Osteoblast (primary cell): ENCODE measurements around the gene CAP2. TPM values are rescaled to one million over a fixed set of nuclear protein-coding genes. Genes with fewer than 3 reads are reported as not detected.

ENCODE experiments used
- DNase-seq: peaks from one replicate; pipeline ENCODE4 v3.0.0; 2011; ENCODE audit warnings: low spot score, mixed read lengths; ENCODE audit not compliant: insufficient read length; ENCODE audit errors: missing footprints
- H2AFZ ChIP-seq: 2 replicates; pipeline ENCODE4 v1.6.0; 2011; ENCODE audit warnings: mild to moderate bottlenecking, low read length
- H3K27ac ChIP-seq: 2 replicates; pipeline ENCODE4 v1.5.1; 2011; ENCODE audit warnings: mild to moderate bottlenecking, low read depth, low read length, moderate library complexity
- H3K27me3 ChIP-seq: 2 replicates; pipeline ENCODE4 v1.6.0; 2012; ENCODE audit warnings: mild to moderate bottlenecking, control low read depth, inconsistent platforms, low read length, moderate library complexity; ENCODE audit not compliant: insufficient read depth
- H3K36me3 ChIP-seq: 2 replicates; pipeline ENCODE4 v1.5.1; 2011; ENCODE audit warnings: mild to moderate bottlenecking, low read length, control low read depth, moderate library complexity; ENCODE audit not compliant: insufficient read depth
- H3K4me1 ChIP-seq: 2 replicates; pipeline ENCODE4 v1.5.1; 2011; ENCODE audit warnings: mild to moderate bottlenecking, low read length, control low read depth, moderate library complexity; ENCODE audit not compliant: insufficient read depth
- H3K4me2 ChIP-seq: 2 replicates; pipeline ENCODE4 v1.6.0; 2011; ENCODE audit warnings: mild to moderate bottlenecking, low read length; ENCODE audit not compliant: insufficient read depth
- H3K4me3 ChIP-seq: fragments of 200-600 bp; sonication (generic); 3 replicates; pipeline ENCODE4 v1.5.1; 2012; ENCODE audit warnings: mild to moderate bottlenecking, low read length, inconsistent platforms; ENCODE audit not compliant: insufficient read depth
- H3K79me2 ChIP-seq: 2 replicates; pipeline ENCODE4 v1.6.0; 2012; ENCODE audit warnings: mild to moderate bottlenecking, low read length, control low read depth, inconsistent platforms; ENCODE audit not compliant: insufficient read depth
- H3K9me3 ChIP-seq: 2 replicates; pipeline ENCODE4 v1.5.1; 2011; ENCODE audit warnings: low read depth, low read length, control low read depth
- H4K20me1 ChIP-seq: 2 replicates; pipeline ENCODE4 v1.6.0; 2012; ENCODE audit warnings: mild to moderate bottlenecking, low read length, control low read depth; ENCODE audit not compliant: insufficient read depth
- CTCF ChIP-seq: IDR thresholded peaks from 2 replicates; pipeline ENCODE4 v1.5.1; 2011; ENCODE audit warnings: mild to moderate bottlenecking, low read depth, low read length, moderate library complexity; ENCODE audit errors: extremely low read depth
- small RNA-seq: library from RNA; depleted of rRNA; stranded (forward); fragments of <200 nt; gene quantifications from one replicate; pipeline ENCODE3, GENCODE V24; 2012
- total RNA-seq: library from RNA; depleted of rRNA; stranded (reverse); fragments of >200 nt; gene quantifications from 2 replicates; pipeline ENCODE4 v1.2.3, GENCODE V29; 2012

The CAP2 gene
- total RNA-seq, 1 donor = 12.3 TPM

- Histone ChIP-seq H3K79me2 (peaks cover 17% of the 10 kb centered on the region), H3K27me3 (no peaks in the 10 kb centered on the region), H3K4me1 (peaks cover 4% of the 10 kb centered on the region), H2AFZ (peak overlapping the region; percentile 88), H3K36me3 (peaks cover 12% of the 10 kb centered on the region), H3K4me3 (peak overlapping the region; percentile 90), H4K20me1 (no peaks in the 10 kb centered on the region), H3K27ac (peak overlapping the region; percentile 54), H3K9me3 (no peaks in the 10 kb centered on the region), H3K4me2 (peak overlapping the region; percentile 98)
- TF ChIP-seq CTCF = no peak
- peak; percentile 79 for DNase-seq
Measured at GRCh38 chr6:17600527-17601385, 207.4 kb downstream of the CAP2 start.

DNA sequence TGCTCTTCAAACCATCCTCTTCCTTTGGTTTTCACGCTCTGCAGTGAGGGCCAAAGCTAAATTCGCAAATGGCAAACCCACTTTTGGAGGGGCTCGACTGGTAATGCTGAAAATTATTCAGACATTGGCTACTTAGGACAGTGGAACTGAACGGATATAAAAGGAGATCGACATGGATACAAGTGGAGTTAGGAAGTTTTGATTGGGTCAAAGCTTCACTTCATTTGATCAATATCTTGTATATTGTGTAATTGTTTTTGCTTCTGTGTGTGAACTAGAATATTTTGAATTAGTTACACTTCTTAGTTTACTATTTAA, 207.9 kb downstream of the CAP2 start:
- Histone ChIP-seq H2AFZ (peak overlapping the region; percentile 88), H3K27ac (peak overlapping the region; percentile 54), H3K4me1 (peaks cover 4% of the 10 kb centered on the region), H4K20me1 (no peaks in the 10 kb centered on the region), H3K4me2 (peak overlapping the region; percentile 98), H3K36me3 (peaks cover 13% of the 10 kb centered on the region), H3K27me3 (no peaks in the 10 kb centered on the region), H3K79me2 (peaks cover 17% of the 10 kb centered on the region), H3K9me3 (no peaks in the 10 kb centered on the region), H3K4me3 (peak overlapping the region; percentile 90)
- DNase-seq = peak; percentile 52
- no peak for TF ChIP-seq CTCF

DNA sequence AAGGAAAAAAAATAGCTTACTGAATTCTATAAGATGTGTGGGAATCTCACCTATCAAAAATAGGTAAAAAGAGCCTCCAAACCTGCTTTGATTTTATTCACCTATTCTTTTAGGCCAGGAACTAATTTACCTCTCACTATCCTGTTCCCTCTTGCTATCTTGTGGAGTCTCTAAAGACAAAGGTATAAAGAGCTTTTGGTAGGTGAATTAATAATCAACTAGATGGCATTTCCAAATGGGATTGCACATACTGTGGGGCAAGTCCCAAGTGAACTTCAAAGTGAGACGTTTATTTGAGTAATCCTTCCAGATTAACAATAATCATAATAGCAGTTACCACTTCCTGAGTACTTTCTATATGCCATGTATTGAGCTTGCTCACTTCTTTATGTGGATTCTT, 209.5 kb downstream of the CAP2 start:
- Histone ChIP-seq H3K36me3 (peaks cover 17% of the 10 kb centered on the region), H3K27ac (no peak overlapping the region), H2AFZ (no peak overlapping the region), H3K79me2 (peaks cover 17% of the 10 kb centered on the region), H4K20me1 (no peaks in the 10 kb centered on the region), H3K4me3 (no peak overlapping the region), H3K4me1 (peaks cover 4% of the 10 kb centered on the region), H3K9me3 (no peaks in the 10 kb centered on the region), H3K4me2 (no peak overlapping the region), H3K27me3 (no peaks in the 10 kb centered on the region)
- no peak for DNase-seq
- TF ChIP-seq CTCF = no peak

DNA sequence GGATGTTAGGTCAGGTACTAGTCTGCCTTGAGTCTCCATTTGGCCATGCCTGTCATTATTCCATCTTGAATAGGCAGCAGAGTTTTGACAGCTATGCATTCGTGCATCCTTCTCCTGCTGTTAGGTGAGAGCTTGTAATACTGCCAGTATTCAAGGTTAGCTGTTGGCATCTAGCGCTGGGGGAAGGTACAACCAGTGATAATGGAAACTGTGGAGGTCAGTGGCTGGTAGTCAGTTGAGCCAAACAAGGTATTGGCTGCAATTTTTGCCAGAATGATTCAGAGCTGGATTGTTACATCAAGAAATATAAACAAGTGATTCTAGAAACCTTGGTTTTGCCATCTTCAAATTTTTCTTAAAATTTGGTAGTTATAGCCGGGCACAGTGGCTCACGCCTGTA, 213.2 kb downstream of the CAP2 start:
- no peak overlapping the region for H3K4me2 ChIP-seq
- H3K27me3 ChIP-seq = no peaks in the 10 kb centered on the region
- no peak overlapping the region for H3K27ac ChIP-seq
- H3K4me3 ChIP-seq = no peak overlapping the region
- H3K9me3 ChIP-seq = no peaks in the 10 kb centered on the region
- H3K4me1 ChIP-seq = no peaks in the 10 kb centered on the region
- H4K20me1 ChIP-seq = no peaks in the 10 kb centered on the region
- no peak for DNase-seq
- no peak for TF ChIP-seq CTCF
- peaks cover 30% of the 10 kb centered on the region for H3K36me3 ChIP-seq
- H2AFZ ChIP-seq = no peak overlapping the region
- peaks cover 4% of the 10 kb centered on the region for H3K79me2 ChIP-seq

Small RNA genes within 50 kb of the gene (small RNA-seq; reads per million reads assigned to genes)
- gene SUMO2P13 = not detected

Other genes with a start within 250 kb of the CAP2 start
- gene RBM24, start 112.2 kb upstream of the CAP2 start, total RNA-seq = 0.59 and 1.4 TPM in 2 replicates
- 29.7 and 31.5 TPM in 2 replicates for gene FAM8A1, start 206.7 kb downstream of the CAP2 start, total RNA-seq